PC-9 (cell line): ENCODE data around the gene DNAH9. TPM values are rescaled to one million over a fixed set of nuclear protein-coding genes. Genes with fewer than 3 reads are reported as not detected.
"Not testable (repeated sequence)": the region's sequence is repeated elsewhere in the genome, so short reads cannot be mapped to it uniquely, and the experiment has no call there.

Experiments
- BruUV-seq: library from RNA; stranded (reverse); fragments of 400-500 nt; replicated peaks from 2 replicates; lab custom pipeline; 2021; lab: Mats Ljungman, UMichigan
- CTCF ChIA-PET: fragments of 300-600 bp; sonication (Branson Sonifier 250); formaldehyde crosslinking; loops from one replicate; lab custom pipeline; 2022; ENCODE audit warnings: antibody characterized with exemption; lab: Charles Lee
- POLR2A ChIA-PET: fragments of 300-600 bp; sonication (Branson Sonifier 250); formaldehyde crosslinking; loops from one replicate; lab custom pipeline; 2022; ENCODE audit warnings: antibody characterized with exemption; ENCODE audit not compliant: unreplicated experiment; lab: Charles Lee
- DNase-seq, 2 experiments: peaks; one replicate each; pipeline versions ENCODE4 v3.0.0 to v3.0.0-alpha.2; 2015 to 2022; ENCODE audit warnings: mixed read lengths in 1 of 2
- H2AFZ ChIP-seq: fragments of 200-600 bp; sonication (generic); 2 replicates; pipeline ENCODE4 v1.8.1; 2017; ENCODE audit warnings: antibody characterized with exemption
- H3F3A ChIP-seq: fragments of 200-600 bp; sonication (generic); 2 replicates; pipeline ENCODE4 v1.8.1; 2017; ENCODE audit warnings: antibody characterized with exemption, mild to moderate bottlenecking, low read depth; ENCODE audit not compliant: insufficient read depth
- H3K27ac ChIP-seq: fragments of 200-600 bp; sonication (generic); 2 replicates; pipeline ENCODE4 v1.6.1; 2016; ENCODE audit warnings: mixed run types
- H3K27me3 ChIP-seq: fragments of 200-600 bp; sonication (generic); 2 replicates; pipeline ENCODE4 v1.6.1; 2016; ENCODE audit warnings: low read depth, mixed run types; ENCODE audit not compliant: insufficient read depth
- H3K36me3 ChIP-seq: fragments of 200-600 bp; sonication (generic); 2 replicates; pipeline ENCODE4 v1.6.1; 2016; ENCODE audit warnings: low read depth, mixed run types
- H3K4me1 ChIP-seq: fragments of 200-600 bp; sonication (generic); replicated peaks from 2 replicates; pipeline ENCODE4 v1.6.1; 2016; ENCODE audit warnings: mixed run types; ENCODE audit not compliant: insufficient read depth
- H3K4me2 ChIP-seq: fragments of 200-600 bp; sonication (generic); 2 replicates; pipeline ENCODE4 v1.6.1; 2017; ENCODE audit warnings: mixed run types
- H3K4me3 ChIP-seq: fragments of 200-600 bp; sonication (generic); 2 replicates; pipeline ENCODE4 v1.6.1; 2016; ENCODE audit warnings: mixed run types
- H3K79me2 ChIP-seq: fragments of 200-600 bp; sonication (generic); 2 replicates; pipeline ENCODE4 v1.6.1; 2017; ENCODE audit warnings: low read depth, mixed run types
- H3K9me2 ChIP-seq: fragments of 200-600 bp; sonication (generic); 2 replicates; pipeline ENCODE4 v1.8.1; 2017; ENCODE audit warnings: mild to moderate bottlenecking; ENCODE audit not compliant: insufficient read depth
- H3K9me3 ChIP-seq: fragments of 200-600 bp; sonication (generic); 2 replicates; pipeline ENCODE4 v1.8.1; 2016; ENCODE audit warnings: low read depth; ENCODE audit not compliant: insufficient read depth
- H4K20me1 ChIP-seq: fragments of 200-600 bp; sonication (generic); 2 replicates; pipeline ENCODE4 v1.8.1; 2017; ENCODE audit not compliant: insufficient read depth
- EZH2 ChIP-seq: fragments of 200-600 bp; sonication (generic); IDR thresholded peaks from 2 replicates; pipeline ENCODE4 v1.8.0; 2017; ENCODE audit warnings: antibody characterized with exemption, low read depth
- intact Hi-C: fragments of 100-400 bp; cut with micrococcal nuclease; formaldehyde crosslinking; loops from one replicate; pipeline ENCODE4 v1.10.0; 2022; ENCODE audit not compliant: unreplicated experiment
- total RNA-seq: library from RNA; stranded (reverse); gene quantifications from 2 replicates; pipeline ENCODE4 v1.2.3, GENCODE V29; 2021
- TF ChIP-seq, protein P1 (sequence below): fragments of 200-600 bp; sonication (generic); conservative IDR thresholded peaks from 2 replicates; pipeline ENCODE4 v1.6.1; 2017; ENCODE audit warnings: mixed run types, antibody characterized with exemption, mild to moderate bottlenecking, moderate library complexity

DNAH9 gene
- total RNA-seq, 1 experiment from 2014 or later = not detected

DNA sequence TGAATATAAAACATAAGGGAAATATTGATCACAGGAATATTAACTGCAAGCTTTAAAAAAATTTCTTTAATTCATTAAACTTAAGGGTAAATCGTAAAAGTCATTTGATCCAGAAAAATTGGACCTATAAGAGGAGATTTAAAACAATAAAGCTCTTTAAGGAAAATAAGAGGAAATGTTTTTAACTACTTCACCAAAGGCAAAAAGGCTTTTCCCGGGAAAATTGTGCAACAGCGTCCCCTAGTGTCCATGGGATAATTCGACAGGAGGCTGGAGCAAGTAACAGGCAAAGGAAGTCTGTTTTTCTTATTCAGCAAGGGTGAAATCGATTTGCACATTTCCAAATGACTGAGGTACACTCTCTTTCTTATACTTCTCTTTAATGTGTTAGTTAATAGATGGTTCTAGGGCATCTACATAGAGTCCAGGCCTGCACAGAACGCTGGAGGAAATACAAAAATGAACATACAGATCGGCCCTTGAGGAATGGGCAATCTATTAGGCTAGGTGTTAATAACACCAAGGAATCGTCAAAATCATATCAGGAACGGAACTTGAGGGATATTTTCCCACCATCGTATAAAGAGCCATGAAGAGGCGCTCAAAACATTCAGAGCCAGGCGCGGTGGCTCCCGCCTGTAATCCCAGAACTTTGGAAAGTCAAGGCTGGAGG, 337.6 kb downstream of the DNAH9 start:
- DNase-seq = peak in 1 of 2 experiments; percentile 55
- no peak overlapping the region for H3K4me3 ChIP-seq
- no peaks in the 10 kb centered on the region for H4K20me1 ChIP-seq
- no peaks in the 10 kb centered on the region for H3K79me2 ChIP-seq
- H3K27ac ChIP-seq = no peak overlapping the region
- H3K4me1 ChIP-seq = no peaks in the 10 kb centered on the region
- H3K4me2 ChIP-seq = no peak overlapping the region
- TF ChIP-seq, protein P1, sequence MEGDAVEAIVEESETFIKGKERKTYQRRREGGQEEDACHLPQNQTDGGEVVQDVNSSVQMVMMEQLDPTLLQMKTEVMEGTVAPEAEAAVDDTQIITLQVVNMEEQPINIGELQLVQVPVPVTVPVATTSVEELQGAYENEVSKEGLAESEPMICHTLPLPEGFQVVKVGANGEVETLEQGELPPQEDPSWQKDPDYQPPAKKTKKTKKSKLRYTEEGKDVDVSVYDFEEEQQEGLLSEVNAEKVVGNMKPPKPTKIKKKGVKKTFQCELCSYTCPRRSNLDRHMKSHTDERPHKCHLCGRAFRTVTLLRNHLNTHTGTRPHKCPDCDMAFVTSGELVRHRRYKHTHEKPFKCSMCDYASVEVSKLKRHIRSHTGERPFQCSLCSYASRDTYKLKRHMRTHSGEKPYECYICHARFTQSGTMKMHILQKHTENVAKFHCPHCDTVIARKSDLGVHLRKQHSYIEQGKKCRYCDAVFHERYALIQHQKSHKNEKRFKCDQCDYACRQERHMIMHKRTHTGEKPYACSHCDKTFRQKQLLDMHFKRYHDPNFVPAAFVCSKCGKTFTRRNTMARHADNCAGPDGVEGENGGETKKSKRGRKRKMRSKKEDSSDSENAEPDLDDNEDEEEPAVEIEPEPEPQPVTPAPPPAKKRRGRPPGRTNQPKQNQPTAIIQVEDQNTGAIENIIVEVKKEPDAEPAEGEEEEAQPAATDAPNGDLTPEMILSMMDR = peak; percentile 89
- TF ChIP-seq EZH2 = no peak
- H3K36me3 ChIP-seq = no peaks in the 10 kb centered on the region
- BruUV-seq = no TSS peak
- H3K9me3 ChIP-seq = no peaks in the 10 kb centered on the region
- ChIA-PET POLR2A (interaction anchor here (0.7 kb wide), 1 partner anchor 1644 kb away, joined by 7 read pairs; no protein-coding TSS in a partner anchor), CTCF (interaction anchor here (0.6 to 0.7 kb wide), 2 partner anchors 21 to 1288 kb away, joined by 3 to 4 read pairs; no protein-coding TSS in a partner anchor)
- no peak overlapping the region for H2AFZ ChIP-seq
- no peaks in the 10 kb centered on the region for H3K9me2 ChIP-seq
- intact Hi-C loops = loop anchor here (10.0 kb wide), 1 partner anchor 1061 kb away; no protein-coding TSS in a partner anchor
- peaks cover 45% of the 10 kb centered on the region for H3K27me3 ChIP-seq
- no peaks in the 10 kb centered on the region for H3F3A ChIP-seq

DNA sequence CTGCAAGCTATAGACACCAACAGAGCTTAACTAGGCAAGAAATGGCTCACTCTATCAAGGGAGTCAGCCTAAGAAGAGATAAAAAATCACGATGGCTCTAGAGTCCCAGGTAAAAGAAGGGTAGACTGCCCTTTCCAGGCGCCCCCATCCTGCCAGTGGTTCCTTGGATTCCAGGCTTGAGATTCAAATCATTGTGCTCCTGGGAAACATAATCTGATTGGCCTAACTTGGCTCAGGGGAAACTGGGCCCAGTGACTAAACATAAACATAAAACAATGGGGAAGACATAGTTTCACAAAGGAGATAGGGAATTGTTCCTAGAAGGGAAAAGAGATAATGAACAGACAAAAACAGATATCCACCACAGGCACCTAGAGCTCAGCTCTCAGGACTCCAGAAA, 342.6 kb downstream of the DNAH9 start:
- Histone ChIP-seq H3K4me2 (no peak overlapping the region), H4K20me1 (no peaks in the 10 kb centered on the region), H3K4me3 (no peak overlapping the region), H3K4me1 (no peaks in the 10 kb centered on the region), H3K27me3 (peaks cover 25% of the 10 kb centered on the region), H3K9me3 (no peaks in the 10 kb centered on the region), H3K27ac (no peak overlapping the region), H3F3A (no peaks in the 10 kb centered on the region), H3K79me2 (no peaks in the 10 kb centered on the region), H3K36me3 (no peaks in the 10 kb centered on the region), H2AFZ (no peak overlapping the region), H3K9me2 (no peaks in the 10 kb centered on the region)
- TF ChIP-seq EZH2 = no peak
- TF ChIP-seq, protein P1 = no peak
- no peak for DNase-seq
- ChIA-PET CTCF (no interaction called here), POLR2A (no interaction called here)
- intact Hi-C loops = no loop called here
- no TSS peak for BruUV-seq

DNA sequence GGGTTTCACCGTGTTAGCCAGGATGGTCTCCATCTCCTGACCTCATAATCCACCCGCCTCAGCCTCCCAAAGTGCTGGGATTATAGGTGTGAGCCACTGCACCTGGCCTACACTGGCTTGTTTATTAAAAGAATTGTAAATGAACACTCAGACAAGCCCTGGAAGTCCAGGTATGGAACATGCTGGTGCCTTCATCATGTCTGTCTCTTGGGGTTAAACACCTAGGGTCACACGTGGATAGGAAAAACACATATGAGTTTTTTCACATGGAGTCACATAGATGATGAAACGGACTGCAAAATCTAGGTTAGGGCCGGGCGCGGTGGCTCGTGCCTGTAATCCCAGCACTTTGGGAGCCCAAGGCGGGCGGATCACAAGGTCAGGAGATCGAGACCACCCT, 344.8 kb downstream of the DNAH9 start:
- H2AFZ ChIP-seq, H3K27ac ChIP-seq, CTCF ChIA-PET, BruUV-seq, H4K20me1 ChIP-seq, H3K4me1 ChIP-seq, POLR2A ChIA-PET, H3K9me3 ChIP-seq, H3K79me2 ChIP-seq, H3K4me2 ChIP-seq, H3K27me3 ChIP-seq, DNase-seq, H3F3A ChIP-seq, intact Hi-C loops, H3K36me3 ChIP-seq, H3K4me3 ChIP-seq, H3K9me2 ChIP-seq: not testable (repeated sequence)
